HepG2 (cell line): ENCODE results near the gene MRM1. TPM values are rescaled to one million over a fixed set of nuclear protein-coding genes. Genes with fewer than 3 reads are reported as not detected.

Experiments
- ATAC-seq: fragments of 200-7000 bp; cut with Tn5 transposase; 3 replicates; pipeline ENCODE4 v1.9.1; 2020; ENCODE audit warnings: mild to moderate bottlenecking, moderate library complexity
- BruUV-seq: library from RNA; stranded (reverse); fragments of 400-500 nt; replicated peaks from 2 replicates; lab custom pipeline; 2021; lab: Mats Ljungman, UMichigan
- CTCF ChIA-PET: fragments of 300-600 bp; formaldehyde crosslinking; extraction: SDS; loops from one replicate; lab custom pipeline; 2021; ENCODE audit warnings: low total read pairs, inconsistent platforms, low intra/inter-chr PET ratio; lab: Yijun Ruan, JAX
- POLR2A ChIA-PET: fragments of 350-600 bp; sonication (Branson Sonifier 250); formaldehyde crosslinking; loops from one replicate; lab custom pipeline; 2020; ENCODE audit warnings: antibody characterized with exemption, inconsistent platforms; lab: Yijun Ruan, JAX
- DNase-seq: peaks from one replicate; pipeline ENCODE4 v3.0.0-alpha.2; 2015; ENCODE audit warnings: low spot score
- FAIRE-seq: peaks from 3 replicates; lab custom pipeline; 2011; peaks lifted over from hg19 to GRCh38; lab: Jason Lieb, UNC
- H2AFZ ChIP-seq: one replicate; pipeline ENCODE4 v1.6.1; 2011; ENCODE audit warnings: low read length, inconsistent platforms
- H3K27ac ChIP-seq: fragments of 300-600 bp; 3 replicates; pipeline ENCODE4 v1.8.0; 2011; ENCODE audit warnings: mixed run types, mild to moderate bottlenecking, mixed read lengths, low read length, inconsistent platforms; ENCODE audit not compliant: insufficient read depth; ENCODE audit errors: extremely low read length
- H3K27me3 ChIP-seq, 2 experiments: fragments of 200-600 bp in 1 of 2; 2 replicates in 1 of 2; 3 replicates in 1 of 2; pipeline versions ENCODE4 v1.6.0 to v1.8.0; 2011; ENCODE audit warnings: low read length in 2 of 2, mild to moderate bottlenecking in 2 of 2, moderate library complexity in 2 of 2, inconsistent platforms in 1 of 2; ENCODE audit not compliant: insufficient read depth in 2 of 2, control insufficient read depth in 1 of 2
- H3K36me3 ChIP-seq, 2 experiments: fragments of 200-600 bp in 1 of 2; replicated peaks in 1 of 2; 2 replicates in 1 of 2; 3 replicates in 1 of 2; pipeline versions ENCODE4 v1.5.1 to v1.8.0; 2011; ENCODE audit warnings: low read length in 2 of 2, inconsistent platforms in 1 of 2; ENCODE audit not compliant: insufficient read depth in 2 of 2, control insufficient read depth in 1 of 2
- H3K4me1 ChIP-seq: 2 replicates; pipeline ENCODE4 v1.5.1; 2012; ENCODE audit warnings: low read length, inconsistent platforms; ENCODE audit not compliant: insufficient read depth
- H3K4me2 ChIP-seq: 2 replicates; pipeline ENCODE4 v1.6.0; 2011; ENCODE audit warnings: low read depth, low read length, inconsistent platforms
- H3K4me3 ChIP-seq, 3 experiments: fragments of 200-600 bp in 1 of 3; sonication (generic), shearing (Covaris generic) in 1 of 3; replicated peaks in 1 of 3; 2 replicates each; pipeline ENCODE4 v1.5.1; 2011 to 2016; ENCODE audit warnings: low read length in 3 of 3, inconsistent platforms in 2 of 3, low read depth in 2 of 3, mild to moderate bottlenecking in 2 of 3, control low read depth in 1 of 3, mixed read lengths in 1 of 3; ENCODE audit not compliant: insufficient read depth in 1 of 3
- H3K79me2 ChIP-seq: one replicate; pipeline ENCODE4 v1.6.1; 2011; ENCODE audit warnings: low read length, inconsistent platforms; ENCODE audit not compliant: insufficient read depth
- H3K9ac ChIP-seq: 2 replicates; pipeline ENCODE4 v1.6.0; 2011; ENCODE audit warnings: mild to moderate bottlenecking, low read depth, low read length, inconsistent platforms; ENCODE audit not compliant: insufficient read depth
- H3K9me3 ChIP-seq: 2 replicates; pipeline ENCODE4 v1.5.1; 2012; ENCODE audit warnings: mild to moderate bottlenecking, low read length
- H4K20me1 ChIP-seq: 2 replicates; pipeline ENCODE4 v1.6.0; 2011; ENCODE audit warnings: inconsistent platforms, mild to moderate bottlenecking, low read length, moderate library complexity; ENCODE audit not compliant: insufficient read depth
- FOSL1 ChIP-seq: sonication (generic); formaldehyde crosslinking; IDR thresholded peaks from 2 replicates; pipeline ENCODE4 v1.9.0; 2021; ENCODE audit warnings: missing genetic modification reagents, borderline replicate concordance
- ISL2 ChIP-seq: sonication (generic); formaldehyde crosslinking; IDR thresholded peaks from 2 replicates; pipeline ENCODE4 v1.5.0; 2020; ENCODE audit warnings: missing genetic modification reagents
- NR2F1 ChIP-seq, 2 experiments: fragments of 450-650 bp in 1 of 2; formaldehyde crosslinking in 1 of 2; IDR thresholded peaks; 2 replicates each; pipeline versions ENCODE4 v1.5.0 to v1.6.1; 2016 to 2020; ENCODE audit warnings: mild to moderate bottlenecking in 1 of 2, missing compliant biosample characterization in 1 of 2, missing genetic modification reagents in 1 of 2, moderate library complexity in 1 of 2
- SP4 ChIP-seq: sonication (generic); formaldehyde crosslinking; IDR thresholded peaks from 2 replicates; pipeline ENCODE4 v1.8.1; 2023; ENCODE audit warnings: mild to moderate bottlenecking, missing genetic modification reagents
- ZFY ChIP-seq: sonication (generic); formaldehyde crosslinking; IDR thresholded peaks from 2 replicates; pipeline ENCODE4 v1.4.0; 2020; ENCODE audit warnings: missing genetic modification reagents
- ZNF562 ChIP-seq: sonication (generic); formaldehyde crosslinking; IDR thresholded peaks from 2 replicates; pipeline ENCODE4 v1.8.0; 2022; ENCODE audit warnings: missing genetic modification reagents, borderline replicate concordance
- ZSCAN20 ChIP-seq: sonication (generic); formaldehyde crosslinking; IDR thresholded peaks from 2 replicates; pipeline ENCODE4 v1.4.0; 2020; ENCODE audit warnings: missing genetic modification reagents, mild to moderate bottlenecking, borderline replicate concordance
- WGBS: methylation state at CpG from one replicate; pipeline ENCODE4 v1.1.6; 2017; ENCODE audit warnings: low lambda C conversion rate; 5-methylcytosine and 5-hydroxymethylcytosine counted together
- in situ Hi-C: cut with HindIII; loops from 2 replicates; pipeline ENCODE4 v1.10.0; 2017; ENCODE audit warnings: low pct_unique_long_range_greater_than_20kb; ENCODE audit not compliant: extremely low pct_ligation_motif_present
- intact Hi-C: fragments of 100-400 bp; cut with micrococcal nuclease; formaldehyde crosslinking; loops from one replicate; pipeline ENCODE4 v1.10.0; 2022; ENCODE audit not compliant: unreplicated experiment
- polyA plus RNA-seq, 8 experiments: library from polyadenylated mRNA; depleted of rRNA in 3 of 8; stranded (reverse) in 7 of 8; unstranded in 1 of 8; fragments of >200 nt; fragmentation: Illumina TruSeq in 4 of 8; extraction: Trizol in 4 of 8; gene quantifications; 2 replicates each; pipeline versions ENCODE4 v1.2.1 to v1.2.3, GENCODE V29; 2011 to 2016; ENCODE audit warnings: low read depth in 4 of 8, missing spikeins in 1 of 8, mixed read lengths in 1 of 8; ENCODE audit not compliant: insufficient read depth in 1 of 8
- total RNA-seq, 5 experiments: library from RNA; depleted of rRNA; stranded (reverse); fragments of >200 nt; fragmentation: Illumina TruSeq; extraction: Trizol; gene quantifications; 2 replicates each; pipeline ENCODE4 v1.2.3, GENCODE V29; 2016; ENCODE audit warnings: low read depth in 1 of 5
- TF ChIP-seq, protein P1 (sequence below): IDR thresholded peaks from 2 replicates; pipeline ENCODE4 v1.6.1; 2016; ENCODE audit warnings: low read depth
- TF ChIP-seq, protein P2 (sequence below): sonication (generic); formaldehyde crosslinking; IDR thresholded peaks from 2 replicates; pipeline ENCODE4 v1.4.0; 2020; ENCODE audit warnings: mild to moderate bottlenecking, missing genetic modification reagents
- TF ChIP-seq, protein P3 (sequence below): sonication (generic); formaldehyde crosslinking; IDR thresholded peaks from 2 replicates; pipeline ENCODE4 v1.4.0; 2020; ENCODE audit warnings: mild to moderate bottlenecking, missing genetic modification reagents
- TF ChIP-seq, protein P4 (sequence below): sonication (generic); formaldehyde crosslinking; IDR thresholded peaks from 2 replicates; pipeline ENCODE4 v1.5.1; 2020; ENCODE audit warnings: missing genetic modification reagents, mild to moderate bottlenecking, borderline replicate concordance

The MRM1 gene
- total and polyA plus RNA-seq, 2 of the 13 experiments (the other 11 are each of a cell fraction or from before 2014, with no cell fraction given): 4.1 to 11.3 TPM

DNA sequence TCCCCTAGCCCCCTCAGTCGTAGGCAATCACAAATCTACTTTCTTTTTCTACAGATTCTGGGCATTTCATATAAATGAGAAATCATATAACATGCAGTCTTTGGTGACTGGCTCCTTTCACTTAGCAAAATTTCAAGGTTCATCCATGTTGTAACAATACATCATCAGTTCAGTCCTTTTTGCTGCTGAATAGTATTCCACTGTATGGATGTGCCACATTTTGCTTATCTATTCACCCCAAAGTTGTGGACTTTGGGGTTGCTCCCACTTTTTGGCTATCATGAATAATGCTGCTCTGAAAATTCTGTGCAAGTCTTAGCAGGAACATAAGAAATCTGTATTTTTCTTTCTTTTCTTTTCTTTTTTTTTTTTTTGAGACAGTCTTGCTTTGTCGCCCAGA, 39.0 kb downstream of the MRM1 start:
- no peak for TF ChIP-seq ZFY (CRISPR knock-in tag)
- no peak for TF ChIP-seq ZSCAN20 (CRISPR knock-in tag)
- TF ChIP-seq, protein P1, sequence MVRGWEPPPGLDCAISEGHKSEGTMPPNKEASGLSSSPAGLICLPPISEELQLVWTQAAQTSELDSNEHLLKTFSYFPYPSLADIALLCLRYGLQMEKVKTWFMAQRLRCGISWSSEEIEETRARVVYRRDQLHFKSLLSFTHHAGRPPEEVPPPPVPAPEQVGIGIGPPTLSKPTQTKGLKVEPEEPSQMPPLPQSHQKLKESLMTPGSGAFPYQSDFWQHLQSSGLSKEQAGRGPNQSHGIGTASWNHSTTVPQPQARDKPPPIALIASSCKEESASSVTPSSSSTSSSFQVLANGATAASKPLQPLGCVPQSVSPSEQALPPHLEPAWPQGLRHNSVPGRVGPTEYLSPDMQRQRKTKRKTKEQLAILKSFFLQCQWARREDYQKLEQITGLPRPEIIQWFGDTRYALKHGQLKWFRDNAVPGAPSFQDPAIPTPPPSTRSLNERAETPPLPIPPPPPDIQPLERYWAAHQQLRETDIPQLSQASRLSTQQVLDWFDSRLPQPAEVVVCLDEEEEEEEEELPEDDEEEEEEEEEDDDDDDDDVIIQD: no peak
- TF ChIP-seq, protein P2, sequence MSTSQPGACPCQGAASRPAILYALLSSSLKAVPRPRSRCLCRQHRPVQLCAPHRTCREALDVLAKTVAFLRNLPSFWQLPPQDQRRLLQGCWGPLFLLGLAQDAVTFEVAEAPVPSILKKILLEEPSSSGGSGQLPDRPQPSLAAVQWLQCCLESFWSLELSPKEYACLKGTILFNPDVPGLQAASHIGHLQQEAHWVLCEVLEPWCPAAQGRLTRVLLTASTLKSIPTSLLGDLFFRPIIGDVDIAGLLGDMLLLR (CRISPR knock-in tag): no peak
- TF ChIP-seq NR2F1 (CRISPR knock-in tag; IDR thresholded peaks at IDR 0.05): no peak
- no peak for TF ChIP-seq ISL2 (CRISPR knock-in tag)
- TF ChIP-seq, protein P3, sequence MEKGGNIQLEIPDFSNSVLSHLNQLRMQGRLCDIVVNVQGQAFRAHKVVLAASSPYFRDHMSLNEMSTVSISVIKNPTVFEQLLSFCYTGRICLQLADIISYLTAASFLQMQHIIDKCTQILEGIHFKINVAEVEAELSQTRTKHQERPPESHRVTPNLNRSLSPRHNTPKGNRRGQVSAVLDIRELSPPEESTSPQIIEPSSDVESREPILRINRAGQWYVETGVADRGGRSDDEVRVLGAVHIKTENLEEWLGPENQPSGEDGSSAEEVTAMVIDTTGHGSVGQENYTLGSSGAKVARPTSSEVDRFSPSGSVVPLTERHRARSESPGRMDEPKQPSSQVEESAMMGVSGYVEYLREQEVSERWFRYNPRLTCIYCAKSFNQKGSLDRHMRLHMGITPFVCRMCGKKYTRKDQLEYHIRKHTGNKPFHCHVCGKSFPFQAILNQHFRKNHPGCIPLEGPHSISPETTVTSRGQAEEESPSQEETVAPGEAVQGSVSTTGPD: no peak
- no peak for TF ChIP-seq FOSL1 (CRISPR knock-in tag)
- TF ChIP-seq SP4 (CRISPR knock-in tag): no peak
- TF ChIP-seq ZNF562 (CRISPR knock-in tag): no peak
- TF ChIP-seq, protein P4, sequence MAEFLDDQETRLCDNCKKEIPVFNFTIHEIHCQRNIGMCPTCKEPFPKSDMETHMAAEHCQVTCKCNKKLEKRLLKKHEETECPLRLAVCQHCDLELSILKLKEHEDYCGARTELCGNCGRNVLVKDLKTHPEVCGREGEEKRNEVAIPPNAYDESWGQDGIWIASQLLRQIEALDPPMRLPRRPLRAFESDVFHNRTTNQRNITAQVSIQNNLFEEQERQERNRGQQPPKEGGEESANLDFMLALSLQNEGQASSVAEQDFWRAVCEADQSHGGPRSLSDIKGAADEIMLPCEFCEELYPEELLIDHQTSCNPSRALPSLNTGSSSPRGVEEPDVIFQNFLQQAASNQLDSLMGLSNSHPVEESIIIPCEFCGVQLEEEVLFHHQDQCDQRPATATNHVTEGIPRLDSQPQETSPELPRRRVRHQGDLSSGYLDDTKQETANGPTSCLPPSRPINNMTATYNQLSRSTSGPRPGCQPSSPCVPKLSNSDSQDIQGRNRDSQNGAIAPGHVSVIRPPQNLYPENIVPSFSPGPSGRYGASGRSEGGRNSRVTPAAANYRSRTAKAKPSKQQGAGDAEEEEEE (CRISPR knock-in tag): no peak
- no peak overlapping the region for H3K9ac ChIP-seq
- no peak overlapping the region for H3K4me2 ChIP-seq
- in situ Hi-C loops (no loop called here), intact Hi-C loops (no loop called here)
- 44% methylated on average over 2 of the region's 2 CpGs for WGBS
- no peak overlapping the region for H3K4me3 ChIP-seq
- CTCF ChIA-PET: no interaction called here
- H3K27me3 ChIP-seq: peaks cover 16 to 78% of the 10 kb centered on the region in 2 experiments
- no peaks in the 10 kb centered on the region for H3K9me3 ChIP-seq
- no peaks in the 10 kb centered on the region for H3K79me2 ChIP-seq
- ATAC-seq (no peak), FAIRE-seq (no peak), DNase-seq (no peak)
- no peak overlapping the region for H3K27ac ChIP-seq
- no peaks in the 10 kb centered on the region for H3K36me3 ChIP-seq
- H4K20me1 ChIP-seq: peaks cover 4% of the 10 kb centered on the region; the same call in 1 of the 2 replicates
- no TSS peak for BruUV-seq
- POLR2A ChIA-PET: no interaction called here
- H2AFZ ChIP-seq: no peak overlapping the region
- H3K4me1 ChIP-seq: no peaks in the 10 kb centered on the region
